ENCODE results near the gene NT5C. TPM values are rescaled to one million over a fixed set of nuclear protein-coding genes. Genes with fewer than 3 reads are reported as not detected.

The NT5C gene
- polyA plus RNA-seq, 3 donors = 43.8 to 51.4 (median 47.2) TPM

- no peak for DNase-seq (ENCODE audit: low read depth in 3 of 3, low spot score in 2 of 3)
These were observed 7.3 kb downstream of the NT5C start for GRCh38 chr17:75124041-75124818.

- no peak for DNase-seq (ENCODE audit: low read depth in 3 of 3, low spot score in 2 of 3)
These were observed 13.2 kb downstream of the NT5C start for GRCh38 chr17:75118307-75118706.

GRCh38 chr17:75116737-75117136 is 14.8 kb downstream of the NT5C start:
- DNase-seq (ENCODE audit: low read depth in 3 of 3, low spot score in 2 of 3) = no peak

- DNase-seq (ENCODE audit: low read depth in 3 of 3, low spot score in 2 of 3) = no peak
These were observed 16.0 kb downstream of the NT5C start for GRCh38 chr17:75115555-75115954.

- no peak for DNase-seq (ENCODE audit: low read depth in 3 of 3, low spot score in 2 of 3)
These were observed 16.8 kb downstream of the NT5C start for GRCh38 chr17:75114552-75115314.

- peak; percentile 89 to 91 (median 90) for DNase-seq (ENCODE audit: low read depth in 3 of 3, low spot score in 2 of 3)
These were observed 17.6 kb downstream of the NT5C start for GRCh38 chr17:75113798-75114551.

- no peak for DNase-seq (ENCODE audit: low read depth in 3 of 3, low spot score in 2 of 3)
These were observed 19.7 kb downstream of the NT5C start for GRCh38 chr17:75111777-75112335.

GRCh38 chr17:75110234-75110937 is 21.2 kb downstream of the NT5C start:
- DNase-seq (ENCODE audit: low read depth in 3 of 3, low spot score in 2 of 3) = no peak

GRCh38 chr17:75109407-75110233 is 21.9 kb downstream of the NT5C start, which contains the start of gene ARMC7:
Gene ARMC7 (plus strand): TSS chr17:75109969. CDS start chr17:75110289, 320 bp downstream.
- no peak for DNase-seq (ENCODE audit: low read depth in 3 of 3, low spot score in 2 of 3)

- DNase-seq (ENCODE audit: low read depth in 3 of 3, low spot score in 2 of 3) = no peak
These were observed 22.5 kb downstream of the NT5C start for GRCh38 chr17:75109046-75109406.

- DNase-seq (ENCODE audit: low read depth in 3 of 3, low spot score in 2 of 3) = no peak
These were observed 23.3 kb downstream of the NT5C start for GRCh38 chr17:75108193-75108592.

GRCh38 chr17:75105126-75106080 is 26.1 kb downstream of the NT5C start:
- DNase-seq (ENCODE audit: low read depth in 3 of 3, low spot score in 2 of 3) = no peak

- no peak for DNase-seq (ENCODE audit: low read depth in 3 of 3, low spot score in 2 of 3)
These were observed 27.7 kb downstream of the NT5C start for GRCh38 chr17:75103601-75104554.

- no peak for DNase-seq (ENCODE audit: low read depth in 3 of 3, low spot score in 2 of 3)
These were observed 29.1 kb downstream of the NT5C start for GRCh38 chr17:75102385-75102821.

- DNase-seq (ENCODE audit: low read depth in 3 of 3, low spot score in 2 of 3) = no peak
These were observed 31.5 kb downstream of the NT5C start for GRCh38 chr17:75099881-75100595.

GRCh38 chr17:75098861-75099260 is 32.7 kb downstream of the NT5C start:
- DNase-seq (ENCODE audit: low read depth in 3 of 3, low spot score in 2 of 3) = no peak

Measured in right renal cortex interstitium (tissue), 3 donors.